ENCODE results near the gene RUNX2. TPM values are rescaled to one million over a fixed set of nuclear protein-coding genes. Genes with fewer than 3 reads are reported as not detected.

Gene RUNX2
- total RNA-seq, 1 donor from 2014 or later: under 0.01 TPM

Other genes starting within 250 kb of the RUNX2 start
- 5.4 and 6.5 TPM in 2 replicates for gene SUPT3H, start 49.6 kb downstream of the RUNX2 start, total RNA-seq